Daoy (cell line): ENCODE data around the gene CILP. TPM values are rescaled to one million over a fixed set of nuclear protein-coding genes. Genes with fewer than 3 reads are reported as not detected.

Experiments
- DNase-seq: peaks from one replicate; pipeline ENCODE4 v3.0.0-alpha.2; 2015; ENCODE audit warnings: low read depth
- total RNA-seq: library from RNA; depleted of rRNA; stranded (reverse); fragments of >200 nt; shearing (Covaris generic); gene quantifications from 2 replicates; pipeline ENCODE4 v1.2.3, GENCODE V29; 2014

The CILP gene
- total RNA-seq, 1 experiment from 2014 or later, result not detected

DNA sequence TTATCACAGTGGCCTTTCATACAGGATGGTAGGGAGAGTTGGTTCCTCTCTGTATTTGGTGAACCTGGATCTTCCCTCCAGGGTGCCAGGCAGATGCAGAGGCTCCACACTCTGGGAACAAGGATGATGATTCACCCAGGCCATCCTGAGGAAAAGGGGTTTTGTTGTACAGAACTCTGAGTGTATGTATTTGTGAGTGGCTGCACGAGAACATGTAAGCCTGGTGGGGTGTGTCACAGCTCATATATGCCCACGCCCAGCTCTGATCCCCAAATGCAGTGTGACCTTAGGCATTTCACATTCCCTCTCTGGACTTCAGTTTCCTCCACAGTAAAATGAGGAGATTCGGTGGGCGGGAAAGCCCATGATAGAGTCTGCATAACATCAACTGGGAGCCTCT, 11.6 kb upstream of the CILP start:
- no peak for DNase-seq

DNA sequence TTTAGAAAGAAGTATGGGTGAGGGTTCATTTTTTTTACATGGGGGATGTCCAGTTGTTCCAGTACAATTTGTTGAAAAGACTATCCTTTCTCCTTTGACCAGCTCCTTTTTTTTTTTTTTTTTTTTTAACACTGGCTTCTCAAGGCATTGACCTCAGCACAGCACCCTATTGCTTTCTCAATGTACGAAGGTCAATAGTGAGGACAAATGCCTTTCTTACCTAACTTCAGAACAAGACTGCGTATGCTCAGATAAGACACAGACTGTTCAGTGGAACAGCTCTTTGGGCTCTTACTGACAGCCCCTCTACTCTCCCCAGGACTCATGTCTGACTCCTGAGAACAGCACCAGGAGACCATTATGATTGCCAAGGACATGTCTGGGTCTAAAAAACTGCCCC, 10.4 kb upstream of the CILP start:
- DNase-seq, result no peak

DNA sequence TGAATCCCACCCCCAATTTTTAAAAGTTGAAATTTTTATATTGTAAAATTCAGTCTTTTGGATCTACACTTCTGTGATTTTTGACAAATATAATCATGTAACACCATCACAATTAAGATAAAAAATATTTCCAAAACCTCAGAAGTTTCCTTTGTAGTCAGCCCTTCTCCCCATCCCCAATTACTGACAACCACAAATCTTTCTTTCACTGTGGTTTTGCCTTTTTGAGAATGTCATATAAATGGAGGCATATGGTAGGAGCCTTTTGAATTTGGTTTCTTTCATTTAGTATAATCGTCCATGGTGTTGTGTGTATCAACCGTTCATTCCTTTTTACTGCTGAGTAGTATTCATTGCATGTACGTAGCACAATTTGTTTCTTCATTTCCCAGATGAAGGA, 7.9 kb upstream of the CILP start:
- DNase-seq, result no peak

DNA sequence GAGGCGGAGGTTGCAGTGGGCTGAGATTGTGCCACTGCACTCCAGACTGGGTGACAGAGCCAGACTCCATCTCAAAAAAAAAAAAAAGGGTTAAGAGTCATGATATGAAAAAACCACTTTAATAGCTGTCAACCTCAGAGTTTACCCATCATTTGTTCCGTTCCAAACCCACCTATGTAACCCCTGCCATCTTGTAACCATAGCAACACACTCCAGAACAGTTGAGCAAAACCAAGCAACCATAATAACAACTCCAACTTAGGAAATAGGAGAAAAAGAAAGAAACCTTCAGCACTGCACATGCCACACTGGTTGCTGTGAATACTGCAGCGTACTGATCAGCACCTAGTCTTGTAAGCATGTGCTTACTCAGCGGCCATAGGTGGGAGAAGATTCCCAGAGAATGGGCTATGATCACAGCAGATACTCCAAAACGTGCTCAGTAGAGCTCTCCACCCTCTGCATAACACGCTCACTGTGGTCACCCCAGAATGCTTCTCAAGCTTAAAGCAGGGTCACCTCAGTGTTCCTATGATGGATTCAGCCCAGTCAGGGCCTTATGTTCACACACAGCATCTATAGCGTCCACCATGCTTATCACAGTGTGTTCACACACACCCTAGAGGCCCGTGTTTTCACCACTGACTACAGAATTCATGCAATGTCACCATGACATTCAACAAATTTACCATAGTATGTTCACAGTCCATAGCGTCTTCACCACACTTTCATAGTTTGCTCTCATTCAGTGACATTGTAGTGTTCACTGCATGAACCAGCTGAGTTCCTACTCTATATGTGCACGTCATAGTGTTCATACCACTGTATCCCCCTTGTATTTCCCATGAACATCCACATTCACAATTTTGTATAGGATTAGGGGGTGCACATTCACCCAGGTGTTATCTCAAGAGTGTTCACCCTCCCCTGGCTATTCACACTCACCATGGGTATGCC, 6.5 kb upstream of the CILP start:
- no peak for DNase-seq

DNA sequence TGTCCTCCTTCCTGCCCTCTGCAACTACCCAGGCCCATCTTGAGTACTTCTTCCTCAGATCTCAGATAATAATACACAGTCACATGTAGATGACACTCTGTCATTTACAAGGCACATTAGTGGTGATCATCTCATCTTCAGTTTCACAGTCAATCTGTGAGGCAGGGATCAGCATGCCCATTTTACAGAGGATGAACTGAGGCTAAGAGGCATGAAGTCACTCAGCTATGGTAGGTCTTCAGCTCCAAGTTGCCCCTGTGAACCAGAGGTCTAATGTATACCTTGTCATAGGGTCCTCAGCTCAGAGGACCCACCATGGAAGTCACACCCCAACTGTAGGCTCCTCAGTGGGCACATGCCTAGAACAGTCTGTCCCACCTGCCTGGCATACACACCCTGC, 4.2 kb upstream of the CILP start:
- no peak for DNase-seq

DNA sequence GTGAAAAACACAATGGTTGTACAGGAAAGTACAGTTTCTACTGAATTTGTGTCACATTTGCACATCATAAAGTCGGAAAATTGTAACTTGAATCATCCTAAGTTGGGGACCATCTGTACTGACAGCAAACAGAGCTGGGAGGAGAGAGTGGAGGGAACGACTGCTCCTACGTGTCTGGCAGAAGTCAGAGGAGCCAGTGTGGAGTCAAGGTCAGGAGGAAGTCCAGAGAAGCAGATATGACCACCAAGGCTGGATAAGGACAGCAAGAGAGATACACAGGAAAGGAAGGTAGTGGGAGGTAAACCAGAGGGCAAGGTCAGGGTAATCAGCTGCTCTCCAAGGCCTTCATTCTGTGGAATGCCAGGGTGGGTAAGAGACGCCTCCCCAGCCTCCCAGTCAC, 2.7 kb upstream of the CILP start:
- DNase-seq, result no peak

DNA sequence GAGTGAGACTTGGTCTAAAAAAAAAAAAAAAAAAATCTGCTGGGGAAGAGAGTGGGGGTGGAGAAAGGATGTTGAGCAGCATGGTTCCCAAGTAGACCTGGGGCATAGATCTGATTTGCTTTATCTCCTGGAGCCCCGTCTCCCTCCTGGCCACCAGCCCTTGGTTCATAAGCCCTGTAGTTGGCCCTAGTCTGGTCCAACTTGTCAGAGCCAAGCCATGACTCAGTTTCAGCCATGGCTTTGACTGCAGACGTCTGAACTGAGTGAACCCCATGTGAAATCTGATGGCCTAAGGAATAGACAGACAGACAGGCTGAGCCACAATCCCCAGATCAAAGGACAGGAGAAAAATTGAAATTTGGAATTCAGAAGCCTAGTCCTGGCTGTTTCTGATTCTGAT, 2.0 kb upstream of the CILP start:
- no peak for DNase-seq

DNA sequence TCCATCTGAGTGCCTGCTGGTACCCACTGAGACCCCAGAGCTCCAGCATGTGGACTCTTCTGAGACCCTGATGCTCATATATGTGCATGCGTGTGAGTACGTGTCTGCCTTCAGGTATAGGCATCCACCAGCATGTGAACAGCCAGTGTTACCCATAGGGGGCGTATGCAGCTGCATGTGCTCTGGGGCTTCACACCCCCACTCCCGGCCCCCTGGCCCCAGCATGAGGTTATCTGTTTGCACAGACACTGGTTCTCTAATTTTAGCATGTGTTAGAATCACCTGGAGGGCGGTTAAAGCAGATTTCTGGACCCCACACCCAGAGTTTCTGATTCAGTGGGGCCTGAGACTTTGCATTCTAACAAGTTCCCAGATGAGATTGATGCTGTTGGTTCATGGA, 824 bp upstream of the CILP start:
- peak; percentile 16 for DNase-seq

DNA sequence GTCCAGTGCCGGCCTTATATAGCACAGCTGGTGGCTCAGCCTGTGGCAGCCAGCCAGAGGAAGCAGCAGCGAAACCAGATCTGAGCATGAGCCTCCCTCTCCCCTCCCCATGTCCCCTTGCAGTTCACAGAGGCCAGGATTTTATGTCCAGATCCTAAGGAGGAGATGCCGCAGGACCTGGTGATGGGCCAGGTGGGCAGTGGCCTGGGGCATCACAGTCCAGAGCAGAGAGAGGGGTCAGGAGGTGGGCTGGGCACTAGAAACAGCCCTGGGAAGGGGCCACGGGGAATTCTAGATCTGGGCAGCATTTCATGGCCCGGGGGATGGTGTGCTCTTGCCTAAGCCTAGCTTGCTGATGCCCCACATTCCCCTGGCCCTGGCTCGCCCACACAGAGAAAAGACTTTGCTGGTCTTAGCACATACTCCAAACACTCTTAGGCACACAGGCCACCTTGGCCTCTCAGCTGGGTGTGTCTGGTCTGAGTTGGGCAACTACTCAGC, 259 bp upstream of the CILP start:
- peak; percentile 37 for DNase-seq

DNA sequence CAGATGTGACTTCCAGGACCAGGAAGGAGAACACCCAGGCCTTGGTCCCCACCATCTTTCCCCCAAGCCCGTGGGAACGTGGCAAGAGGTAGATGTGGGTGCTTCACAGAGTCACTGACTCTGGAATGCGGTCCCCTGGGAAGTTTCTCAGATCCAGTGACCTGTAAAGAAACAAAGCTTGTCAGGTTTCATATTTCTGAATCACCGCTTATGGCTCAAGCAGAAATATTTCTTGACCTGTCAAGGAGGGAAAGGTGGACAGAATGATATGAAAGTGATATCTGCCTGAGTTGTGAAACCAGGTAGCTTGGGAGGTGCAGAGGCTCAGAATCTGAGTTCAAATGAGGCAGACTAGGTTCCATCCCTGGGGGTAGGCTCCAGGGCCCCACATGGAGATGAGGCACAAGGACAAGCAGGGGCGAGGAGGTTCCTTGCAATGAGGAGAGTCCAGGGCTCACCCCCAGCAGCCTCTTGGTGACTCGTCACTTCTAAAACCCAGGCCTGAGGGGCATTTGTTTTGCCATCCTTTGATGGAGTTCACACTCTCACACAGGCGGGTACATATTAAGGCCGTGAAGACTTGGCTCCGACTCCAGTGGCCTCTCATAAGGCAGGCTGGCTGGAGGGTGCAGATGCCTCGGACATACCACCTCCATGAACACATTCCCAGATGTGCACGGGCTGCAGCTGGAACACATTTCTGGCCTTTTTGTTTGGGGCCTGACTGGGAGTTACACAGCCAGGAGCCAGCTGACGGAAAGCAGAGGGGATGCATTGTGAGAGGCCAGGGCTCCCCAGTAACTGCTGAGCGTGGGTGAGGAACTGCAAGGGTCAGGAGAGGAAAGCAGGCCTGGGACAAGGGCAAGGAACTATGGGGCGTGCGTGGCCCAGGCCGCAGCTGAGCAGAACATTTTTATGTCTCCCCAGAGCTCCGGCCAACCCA, 1.3 kb downstream of the CILP start:
- DNase-seq, result no peak

DNA sequence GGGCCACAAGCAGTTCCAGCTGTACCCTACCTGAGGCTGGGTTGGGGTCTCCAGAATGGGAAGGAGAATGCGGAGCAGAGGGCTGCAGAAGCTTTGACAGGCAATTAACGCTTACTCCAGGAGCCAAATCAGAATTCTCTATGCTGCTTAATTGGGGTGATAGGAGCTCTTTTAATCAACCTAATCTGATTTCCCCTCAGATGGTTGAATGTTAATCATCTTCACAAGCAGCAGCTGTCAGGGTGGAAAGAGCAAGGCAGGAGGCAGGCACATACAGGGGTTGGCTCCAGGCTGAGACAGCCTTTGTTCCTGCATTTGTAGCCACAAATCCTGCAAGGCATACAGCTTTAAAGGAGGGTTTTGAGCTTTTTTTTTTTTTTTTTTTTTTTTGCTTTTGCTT, 2.6 kb downstream of the CILP start:
- no peak for DNase-seq

DNA sequence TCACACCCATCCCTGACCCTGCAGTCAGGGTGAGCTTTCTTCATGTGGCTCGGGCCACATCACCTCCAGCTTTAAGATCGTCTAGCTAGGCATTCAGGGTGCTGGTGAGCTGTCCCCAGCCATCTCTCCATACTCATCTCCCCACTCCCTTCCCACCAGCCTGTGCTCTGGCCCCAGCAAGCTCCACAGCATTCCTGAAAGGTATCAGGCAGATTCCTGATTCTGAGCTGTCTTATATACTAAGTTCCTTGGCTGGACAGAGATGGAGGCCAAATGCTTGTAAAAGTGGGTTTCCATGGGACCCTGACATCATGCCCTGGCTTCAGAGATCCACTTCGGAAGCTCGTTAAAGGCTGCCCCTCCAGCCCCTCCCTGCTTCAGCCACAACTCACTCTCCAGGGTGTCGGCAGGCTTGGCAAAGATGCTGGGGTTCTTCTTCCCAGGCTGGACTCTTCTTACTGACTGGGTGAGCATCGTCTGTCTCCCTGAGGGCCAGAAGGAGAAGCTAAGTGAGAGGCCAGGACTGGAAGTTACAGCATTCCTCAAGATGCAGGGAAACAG, 3.9 kb downstream of the CILP start:
- no peak for DNase-seq

DNA sequence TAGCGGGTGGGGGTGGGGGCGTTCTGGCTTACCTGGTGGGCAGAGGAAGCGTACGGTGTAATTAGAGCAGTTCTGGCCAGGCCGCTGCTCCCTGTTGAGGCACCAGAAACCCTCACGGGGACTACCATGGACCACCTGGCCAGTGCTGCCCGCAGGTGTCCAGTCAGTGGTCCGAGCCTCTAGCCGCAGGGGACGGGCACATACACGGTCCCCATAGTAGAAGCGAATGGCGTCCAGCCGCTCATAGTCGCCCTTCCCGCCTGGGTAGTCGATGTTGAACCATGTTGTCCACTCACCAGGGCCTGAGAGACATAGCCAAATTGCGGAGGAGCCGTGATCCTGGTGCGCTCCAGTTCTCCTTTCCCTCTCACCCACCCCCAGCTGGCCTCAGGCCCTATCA, 4.5 kb downstream of the CILP start:
- no peak for DNase-seq

DNA sequence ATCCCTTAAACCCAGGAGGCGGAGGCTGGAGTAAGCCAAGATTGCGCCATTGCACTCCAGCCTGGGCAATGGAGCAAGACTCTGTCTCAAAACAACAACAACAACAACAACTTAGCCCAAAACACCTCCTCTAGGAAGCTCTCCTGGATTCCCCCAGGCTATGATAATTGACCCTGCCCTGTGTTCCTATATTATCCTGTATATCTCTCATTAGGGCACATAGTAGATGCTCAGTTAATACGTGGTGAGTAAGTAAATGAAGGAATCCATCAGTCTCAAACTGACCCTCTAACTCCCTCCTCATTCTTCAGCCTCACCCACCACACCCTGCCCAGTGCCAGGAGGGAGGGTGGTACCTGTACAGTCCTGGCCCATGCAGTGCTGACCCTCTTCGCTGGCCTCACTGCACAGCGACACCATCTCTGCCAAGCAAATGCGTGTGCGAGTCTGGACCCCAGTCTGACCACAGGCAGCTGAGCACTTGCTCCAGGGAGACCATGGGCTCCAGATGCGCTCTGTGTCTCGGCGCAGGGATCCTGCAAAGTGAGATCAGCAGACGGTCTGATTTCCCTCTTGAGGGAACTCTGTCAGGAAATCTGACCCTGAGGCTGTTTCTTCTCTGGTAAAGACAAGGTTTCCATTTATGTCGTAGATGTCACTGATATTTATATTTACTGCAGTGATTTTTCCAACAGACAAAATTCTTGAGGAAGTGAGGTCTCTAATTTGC, 6.2 kb downstream of the CILP start:
- no peak for DNase-seq

DNA sequence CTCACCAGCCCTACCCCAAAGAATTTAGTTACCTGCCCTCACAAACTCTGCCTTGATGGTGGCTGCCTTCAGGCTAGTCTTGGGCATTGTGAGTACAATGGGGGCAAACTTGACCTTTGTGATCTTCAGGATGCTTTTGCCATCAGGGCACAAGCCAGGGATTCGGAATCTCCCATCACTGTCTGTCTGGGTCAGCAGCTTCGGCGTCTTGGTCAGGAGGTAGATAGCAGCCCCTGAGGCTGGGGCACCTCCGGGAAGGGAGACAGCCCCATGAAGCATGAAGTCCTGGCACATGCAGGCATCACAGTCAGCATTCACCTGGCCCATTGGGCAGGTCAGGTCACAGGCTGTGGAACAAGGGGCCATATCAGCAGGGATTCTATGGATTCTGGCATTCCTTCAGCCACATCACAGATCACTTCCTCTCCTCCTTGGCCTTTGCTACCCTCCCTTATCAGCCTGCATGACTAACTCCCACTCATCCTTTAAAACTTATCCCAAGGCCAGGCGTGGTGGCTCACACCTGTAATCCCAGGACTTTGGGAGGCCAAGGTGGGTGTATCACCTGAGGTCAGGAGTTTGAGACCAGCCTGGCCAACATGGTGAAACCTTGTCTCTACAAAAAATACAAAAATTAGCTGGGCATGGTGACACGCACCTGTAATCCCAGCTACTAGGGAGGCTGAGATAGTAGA, 6.9 kb downstream of the CILP start:
- no peak for DNase-seq

DNA sequence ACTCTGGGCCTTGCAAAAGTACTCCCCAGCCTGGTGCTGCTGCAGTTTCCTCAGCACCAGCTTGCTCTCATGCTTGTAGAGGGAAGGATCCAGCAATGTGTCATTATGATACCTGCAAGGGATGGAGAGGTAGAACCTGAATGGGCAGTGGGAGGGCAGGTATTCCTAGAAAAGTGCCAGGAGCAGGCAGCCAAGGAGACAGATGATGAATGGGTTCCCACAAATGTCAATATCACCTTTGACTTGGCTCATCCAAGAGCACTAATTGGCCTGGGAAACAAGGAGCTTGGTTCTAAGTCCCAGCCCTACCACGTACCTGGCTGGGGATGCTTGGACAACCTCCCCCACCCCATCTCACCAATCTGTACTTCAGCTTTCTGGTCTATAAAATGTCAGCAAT, 9.4 kb downstream of the CILP start:
- DNase-seq, result no peak

DNA sequence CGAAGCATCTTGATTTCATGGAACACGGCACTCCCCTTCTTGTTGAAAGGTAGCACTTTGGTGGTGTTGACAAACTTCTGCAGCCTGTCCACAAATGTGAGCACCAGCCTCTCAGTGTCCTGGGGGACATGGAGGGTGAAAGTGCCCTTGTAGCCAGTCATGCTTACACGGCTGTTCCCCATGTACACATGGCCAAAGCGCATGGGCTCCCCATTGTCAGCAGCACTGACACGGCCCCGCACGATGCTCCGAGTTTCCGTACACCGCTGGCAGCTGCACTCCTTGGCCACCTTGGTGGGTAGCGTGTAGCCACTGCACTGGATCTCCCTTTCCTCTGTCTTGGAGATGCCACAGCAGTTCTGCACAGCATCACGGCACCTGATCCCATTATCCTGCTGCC, 12.7 kb downstream of the CILP start:
- no peak for DNase-seq

DNA sequence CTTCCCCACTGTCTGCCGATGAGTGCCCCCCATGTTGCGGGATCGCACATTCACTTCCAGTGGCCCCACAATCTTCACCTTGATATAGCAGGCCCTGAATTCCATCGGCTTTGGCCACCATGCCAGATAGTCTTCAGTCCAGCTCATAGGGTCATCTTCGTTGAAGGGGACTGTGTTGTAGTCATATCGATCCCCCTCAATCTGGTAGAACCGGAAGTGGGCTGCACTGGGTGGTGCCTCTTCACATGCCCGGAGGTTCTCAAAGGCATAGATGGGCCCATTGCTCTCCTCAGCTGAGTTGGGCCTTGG, 14.0 kb downstream of the CILP start:
- no peak for DNase-seq

DNA sequence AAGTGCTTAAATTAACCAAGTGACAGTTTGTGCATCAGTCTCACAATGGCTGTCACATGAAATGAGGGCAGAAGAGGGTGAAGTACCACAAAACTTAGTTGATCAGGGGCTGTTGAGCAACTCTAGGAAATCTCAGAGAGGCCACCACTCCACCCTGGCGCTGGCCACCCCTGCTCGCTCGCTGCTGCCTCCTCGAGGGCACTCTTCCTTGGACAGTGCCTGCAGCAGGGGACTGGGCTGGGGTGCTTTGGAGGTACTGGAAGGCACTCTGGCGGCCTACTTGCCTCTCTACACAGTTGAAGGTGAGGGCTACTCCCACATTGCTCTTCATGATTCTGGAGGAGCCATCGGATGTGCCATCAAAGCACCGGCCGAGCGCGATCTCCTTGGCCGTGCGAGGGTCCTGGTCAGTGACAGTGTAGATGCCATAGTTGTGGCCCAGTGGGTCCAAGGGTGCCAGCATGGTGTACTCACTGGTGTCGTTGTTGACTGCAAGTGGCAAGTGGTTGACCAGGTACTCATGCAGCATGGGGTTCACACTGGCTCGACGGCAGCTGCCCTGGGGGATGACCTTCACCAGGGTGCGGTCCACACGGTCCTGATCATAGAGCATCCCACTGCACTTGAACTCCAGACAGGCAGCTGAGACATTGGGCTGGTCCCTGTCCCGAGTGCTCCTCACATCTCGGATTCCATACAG, 14.5 kb downstream of the CILP start:
- DNase-seq, result no peak

DNA sequence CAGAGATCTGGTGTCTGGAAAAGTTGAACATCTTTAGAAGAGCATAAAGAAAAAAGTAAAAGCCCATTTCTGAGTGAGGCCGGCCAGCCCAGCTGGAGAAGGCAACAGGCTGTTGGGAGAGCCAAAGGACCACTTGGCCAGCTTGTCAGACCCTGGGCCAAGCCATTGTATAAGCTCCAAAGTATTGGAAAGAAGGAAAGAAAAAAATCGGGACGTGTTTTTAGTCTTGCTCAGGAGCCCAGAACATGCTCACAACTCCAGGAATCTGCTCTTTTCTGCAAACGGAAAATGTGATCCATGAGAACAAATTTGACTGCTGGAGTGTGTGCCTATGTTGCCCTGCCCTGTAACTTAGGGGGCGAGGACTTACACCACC, 15.7 kb downstream of the CILP start:
- no peak for DNase-seq
